IPS-15b (cell line): Measurements from ENCODE around the gene SLC39A11.
"Not testable (repeated sequence)": the region's sequence is repeated elsewhere in the genome, so short reads cannot be mapped to it uniquely, and the experiment has no call there.

Source experiments
- H3K27me3 ChIP-seq: one replicate; pipeline ENCODE4 v1.6.1; 2013; ENCODE audit warnings: low read length; ENCODE audit not compliant: control insufficient read depth, insufficient read depth
- H3K36me3 ChIP-seq: one replicate; pipeline ENCODE4 v1.6.1; 2013; ENCODE audit warnings: low read length; ENCODE audit not compliant: control insufficient read depth, insufficient read depth
- H3K4me1 ChIP-seq: one replicate; pipeline ENCODE4 v1.6.1; 2013; ENCODE audit warnings: mild to moderate bottlenecking, low read length; ENCODE audit not compliant: control insufficient read depth, insufficient read depth
- H3K4me3 ChIP-seq: one replicate; pipeline ENCODE4 v1.5.1; 2013; ENCODE audit warnings: low read depth, low read length
- H3K9ac ChIP-seq: one replicate; pipeline ENCODE4 v1.6.1; 2013; ENCODE audit warnings: low read depth, mild to moderate bottlenecking, low read length
- H3K9me3 ChIP-seq: one replicate; pipeline ENCODE4 v1.6.1; 2013; ENCODE audit warnings: mild to moderate bottlenecking, low read length; ENCODE audit not compliant: control insufficient read depth, insufficient read depth

Gene SLC39A11

DNA sequence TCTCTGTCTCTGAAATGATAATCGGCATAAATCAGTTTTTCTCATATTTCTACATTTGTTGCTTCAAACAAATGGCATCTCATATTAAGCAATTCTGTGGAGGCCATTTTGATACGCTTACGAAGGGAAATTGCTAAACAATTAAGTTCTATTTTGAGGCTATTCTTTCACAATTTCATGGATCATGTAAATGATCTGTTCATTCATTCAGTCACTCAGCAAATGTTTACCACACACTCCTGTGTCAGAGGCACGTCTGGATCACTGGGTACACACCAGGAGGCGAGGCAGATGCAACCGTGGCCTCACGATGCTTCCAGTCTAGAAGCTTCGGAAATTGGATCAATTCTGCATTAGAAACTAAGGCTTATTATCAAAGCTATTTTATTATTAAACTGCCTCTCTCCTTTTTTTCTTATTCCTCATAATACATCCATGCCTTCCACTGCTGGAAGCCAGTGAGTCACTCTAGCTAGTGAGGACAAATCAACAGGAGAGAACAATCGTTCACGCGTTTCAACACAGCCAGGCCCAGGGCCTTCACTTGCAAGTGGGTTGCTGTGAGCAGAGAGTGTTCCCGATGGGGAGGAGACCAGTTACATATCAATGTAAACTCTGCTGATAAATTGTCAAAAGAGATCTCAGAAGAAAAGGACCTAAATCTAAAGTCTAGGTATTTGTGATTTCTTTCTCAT is 11.3 kb upstream of the SLC39A11 start:
- Histone ChIP-seq H3K9ac (no peak overlapping the region), H3K27me3 (no peaks in the 10 kb centered on the region), H3K4me3 (no peak overlapping the region)

DNA sequence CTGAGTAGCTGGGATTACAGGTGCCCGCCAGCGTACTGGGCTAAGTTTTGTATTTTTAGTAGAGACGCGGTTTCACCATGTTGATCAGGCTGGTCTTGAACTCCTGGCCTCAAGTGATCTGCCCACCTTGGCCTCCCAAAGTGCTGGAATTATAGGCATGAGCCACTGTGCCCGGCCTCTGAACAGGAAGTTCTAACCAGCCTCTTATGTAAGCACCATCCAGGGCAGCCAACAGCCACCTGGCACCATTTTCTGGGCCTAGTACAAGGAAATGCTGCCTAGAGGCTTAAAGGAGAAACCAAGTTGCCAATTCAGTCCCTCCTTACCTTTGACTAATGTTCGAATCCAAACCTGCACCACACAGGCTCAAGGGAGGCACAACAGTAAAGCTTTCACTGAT is 8.5 kb upstream of the SLC39A11 start:
- H3K9ac ChIP-seq, result no peak overlapping the region
- no peaks in the 10 kb centered on the region for H3K36me3 ChIP-seq
- H3K4me3 ChIP-seq, result no peak overlapping the region
- no peaks in the 10 kb centered on the region for H3K27me3 ChIP-seq
- no peaks in the 10 kb centered on the region for H3K9me3 ChIP-seq
- H3K4me1 ChIP-seq, result no peaks in the 10 kb centered on the region

More for the DNA sequence above, 11.3 kb upstream of the SLC39A11 start:
- H3K9me3 ChIP-seq, result no peaks in the 10 kb centered on the region
- H3K4me1 ChIP-seq, result no peaks in the 10 kb centered on the region
- no peaks in the 10 kb centered on the region for H3K36me3 ChIP-seq

DNA sequence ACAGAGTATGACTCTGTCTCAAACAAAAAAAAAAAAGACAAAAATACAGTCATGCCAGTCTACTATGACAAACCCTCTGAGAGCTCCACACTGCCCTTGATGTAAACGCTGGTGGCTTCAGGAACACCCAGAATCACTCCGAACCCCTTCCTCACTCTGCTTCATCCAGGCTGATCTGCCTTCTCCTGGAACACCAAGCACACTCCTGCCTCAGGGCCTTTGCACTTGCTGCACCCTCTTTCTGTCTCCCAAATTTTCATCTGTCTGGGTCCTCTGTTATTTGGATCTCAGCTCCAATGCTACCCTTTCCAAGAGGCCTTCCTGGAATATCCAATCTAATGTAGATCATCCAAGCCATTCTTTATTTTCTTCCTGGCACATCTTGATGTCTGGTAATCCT is 7.9 kb upstream of the SLC39A11 start:
- Histone ChIP-seq H3K4me1 (no peaks in the 10 kb centered on the region), H3K36me3 (no peaks in the 10 kb centered on the region)

DNA sequence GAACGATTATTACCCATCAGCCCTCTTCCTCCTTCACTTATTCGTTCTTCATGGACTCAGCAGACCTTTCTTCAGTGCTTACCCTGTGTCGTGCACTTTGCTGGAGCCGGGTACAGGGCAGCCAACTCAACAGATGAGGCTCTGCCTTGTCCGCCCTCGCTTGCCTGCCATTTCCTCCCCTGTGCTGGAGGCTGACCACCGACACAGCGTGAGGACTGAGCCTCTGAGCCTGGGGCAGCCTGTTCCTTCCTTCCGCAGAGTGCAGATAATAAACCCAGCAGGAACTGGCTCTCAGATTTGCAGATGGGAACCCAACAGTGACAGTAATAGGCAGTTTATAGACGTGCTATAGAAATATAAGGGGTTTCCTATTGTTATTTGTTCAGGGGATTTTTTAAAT is 7.0 kb upstream of the SLC39A11 start:
- no peaks in the 10 kb centered on the region for H3K4me1 ChIP-seq
- H3K9me3 ChIP-seq, result no peaks in the 10 kb centered on the region
- no peaks in the 10 kb centered on the region for H3K27me3 ChIP-seq
- no peaks in the 10 kb centered on the region for H3K36me3 ChIP-seq
- H3K9ac ChIP-seq, result no peak overlapping the region
- no peak overlapping the region for H3K4me3 ChIP-seq

More for the DNA sequence above, 7.9 kb upstream of the SLC39A11 start:
- Histone ChIP-seq H3K4me3 (no peak overlapping the region), H3K9me3 (no peaks in the 10 kb centered on the region), H3K27me3 (no peaks in the 10 kb centered on the region), H3K9ac (no peak overlapping the region)

DNA sequence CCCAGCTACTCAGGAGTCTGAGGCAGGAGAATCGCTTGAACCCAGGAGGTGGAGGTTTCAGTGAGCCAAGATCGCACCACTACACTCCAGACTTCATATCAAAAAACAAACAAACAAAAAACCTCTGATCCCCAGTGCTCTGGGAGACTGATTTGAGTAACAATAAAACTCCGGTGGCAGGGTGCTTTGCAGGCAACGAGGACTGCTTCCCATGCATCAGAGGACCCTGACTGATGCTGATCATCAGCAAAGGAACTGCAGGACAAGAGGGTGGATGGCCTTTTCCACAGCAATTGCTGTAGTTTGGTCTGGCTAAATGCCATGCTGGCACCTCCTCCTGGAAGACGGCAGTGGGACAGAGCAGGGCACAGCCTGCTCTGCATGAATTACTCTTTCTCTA is 6.4 kb upstream of the SLC39A11 start:
- Histone ChIP-seq H3K27me3 (no peaks in the 10 kb centered on the region), H3K4me1 (no peaks in the 10 kb centered on the region), H3K4me3 (no peak overlapping the region), H3K9me3 (no peaks in the 10 kb centered on the region), H3K36me3 (no peaks in the 10 kb centered on the region), H3K9ac (no peak overlapping the region)

DNA sequence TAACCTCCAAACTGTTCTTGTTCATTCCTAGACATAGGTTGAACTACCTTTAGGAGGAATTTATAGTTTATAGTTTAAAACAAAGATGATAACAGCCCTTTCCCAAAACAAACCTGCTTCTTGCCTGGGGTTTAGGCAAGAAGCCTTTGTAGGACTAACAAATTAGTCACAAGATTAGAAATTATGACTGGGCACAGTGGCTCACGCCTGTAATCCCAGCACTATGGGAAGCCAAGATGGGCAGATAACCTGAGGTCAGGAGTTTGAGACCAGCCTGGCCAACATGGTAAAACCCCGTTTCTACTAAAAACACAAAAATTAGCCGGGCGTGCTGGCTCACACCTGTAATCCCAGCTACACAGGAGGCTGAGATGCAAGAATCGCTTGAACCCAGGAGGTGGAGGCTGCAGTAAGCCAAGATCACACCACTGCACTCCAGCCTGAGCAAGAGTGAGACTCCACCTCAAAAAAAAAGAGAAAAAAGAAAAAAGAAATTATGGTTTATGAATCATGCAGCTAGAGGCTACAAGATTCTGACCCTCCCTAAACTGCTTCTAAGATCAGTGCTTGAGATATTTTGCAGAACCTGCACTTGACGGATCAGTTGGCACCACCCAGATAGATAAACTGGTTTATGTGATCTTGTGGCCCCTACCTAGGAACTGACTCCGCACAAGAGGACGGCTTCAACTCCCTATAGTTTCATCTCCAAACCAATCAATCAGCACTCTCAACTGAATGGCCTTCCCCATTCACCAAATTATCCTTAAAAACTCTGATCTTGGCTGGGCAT is 5.7 kb upstream of the SLC39A11 start:
- not testable (repeated sequence) for H3K9me3 ChIP-seq, H3K4me3 ChIP-seq, H3K4me1 ChIP-seq, H3K36me3 ChIP-seq, H3K9ac ChIP-seq, H3K27me3 ChIP-seq

DNA sequence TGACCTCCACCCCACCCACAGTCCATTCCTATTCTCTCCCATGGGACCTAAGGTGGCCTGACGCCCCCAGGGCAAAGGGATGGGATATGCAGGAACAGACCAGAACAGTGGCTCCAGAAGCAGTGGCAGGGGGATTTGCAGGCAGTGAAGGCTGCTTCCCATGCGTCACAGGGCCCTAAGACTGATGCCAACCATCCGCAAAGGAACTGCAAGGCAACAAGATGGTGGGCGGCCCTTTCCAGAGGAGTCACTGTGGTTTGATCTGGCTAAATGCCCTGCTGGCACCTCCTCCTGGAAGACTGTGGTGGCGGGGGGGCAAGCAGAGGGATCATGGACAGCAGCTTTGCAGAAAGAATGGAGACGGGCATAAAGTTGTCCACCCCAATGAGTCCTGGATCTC is 4.4 kb upstream of the SLC39A11 start:
- Histone ChIP-seq H3K4me3 (no peak overlapping the region), H3K4me1 (peaks cover 3% of the 10 kb centered on the region), H3K36me3 (no peaks in the 10 kb centered on the region), H3K9me3 (no peaks in the 10 kb centered on the region), H3K27me3 (no peaks in the 10 kb centered on the region), H3K9ac (no peak overlapping the region)

DNA sequence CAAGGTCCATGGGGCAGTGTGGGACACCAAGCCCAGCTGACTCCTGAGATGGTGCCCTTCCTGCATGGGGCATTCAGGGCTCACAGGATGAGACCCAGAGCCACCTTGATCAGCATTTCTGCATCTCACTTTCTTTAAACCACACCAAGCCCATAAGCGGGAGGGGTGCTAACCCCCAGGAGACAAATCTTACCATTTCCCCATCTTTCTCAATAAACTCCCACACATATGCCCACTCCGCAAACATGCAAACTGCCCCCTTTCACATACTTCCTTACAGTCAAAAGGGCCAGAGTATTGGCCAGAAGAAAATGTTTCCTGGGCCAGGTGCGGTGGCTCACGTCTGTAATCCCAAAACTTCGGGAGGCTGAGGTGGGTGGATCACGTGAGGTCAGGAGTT is 3.7 kb upstream of the SLC39A11 start:
- H3K27me3 ChIP-seq, result no peaks in the 10 kb centered on the region
- no peaks in the 10 kb centered on the region for H3K36me3 ChIP-seq
- H3K9me3 ChIP-seq, result no peaks in the 10 kb centered on the region
- no peak overlapping the region for H3K9ac ChIP-seq
- peaks cover 6% of the 10 kb centered on the region for H3K4me1 ChIP-seq
- H3K4me3 ChIP-seq, result no peak overlapping the region

DNA sequence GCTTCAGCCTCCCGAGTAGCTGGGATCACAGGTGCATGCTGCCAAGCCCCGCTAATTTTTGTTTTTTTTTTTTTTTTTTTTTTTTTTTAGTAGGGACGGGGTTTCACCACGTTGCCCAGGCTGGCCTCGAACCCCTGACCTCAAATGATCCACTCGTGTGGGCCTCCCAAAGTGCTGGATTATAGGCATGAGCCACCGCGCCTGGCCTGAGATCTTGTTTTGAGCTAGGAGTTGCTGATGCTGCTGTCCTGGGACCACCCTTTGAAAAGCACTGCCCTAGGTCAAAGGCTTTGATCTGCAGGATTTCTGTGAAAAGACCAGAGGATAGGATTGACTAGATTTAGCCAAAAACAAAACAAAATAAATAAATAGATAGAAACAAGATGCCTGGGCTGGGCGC is 798 bp upstream of the SLC39A11 start:
- no peaks in the 10 kb centered on the region for H3K27me3 ChIP-seq
- no peaks in the 10 kb centered on the region for H3K9me3 ChIP-seq
- H3K4me3 ChIP-seq, result no peak overlapping the region
- H3K9ac ChIP-seq, result no peak overlapping the region
- H3K4me1 ChIP-seq, result peaks cover 9% of the 10 kb centered on the region
- H3K36me3 ChIP-seq, result no peaks in the 10 kb centered on the region

DNA sequence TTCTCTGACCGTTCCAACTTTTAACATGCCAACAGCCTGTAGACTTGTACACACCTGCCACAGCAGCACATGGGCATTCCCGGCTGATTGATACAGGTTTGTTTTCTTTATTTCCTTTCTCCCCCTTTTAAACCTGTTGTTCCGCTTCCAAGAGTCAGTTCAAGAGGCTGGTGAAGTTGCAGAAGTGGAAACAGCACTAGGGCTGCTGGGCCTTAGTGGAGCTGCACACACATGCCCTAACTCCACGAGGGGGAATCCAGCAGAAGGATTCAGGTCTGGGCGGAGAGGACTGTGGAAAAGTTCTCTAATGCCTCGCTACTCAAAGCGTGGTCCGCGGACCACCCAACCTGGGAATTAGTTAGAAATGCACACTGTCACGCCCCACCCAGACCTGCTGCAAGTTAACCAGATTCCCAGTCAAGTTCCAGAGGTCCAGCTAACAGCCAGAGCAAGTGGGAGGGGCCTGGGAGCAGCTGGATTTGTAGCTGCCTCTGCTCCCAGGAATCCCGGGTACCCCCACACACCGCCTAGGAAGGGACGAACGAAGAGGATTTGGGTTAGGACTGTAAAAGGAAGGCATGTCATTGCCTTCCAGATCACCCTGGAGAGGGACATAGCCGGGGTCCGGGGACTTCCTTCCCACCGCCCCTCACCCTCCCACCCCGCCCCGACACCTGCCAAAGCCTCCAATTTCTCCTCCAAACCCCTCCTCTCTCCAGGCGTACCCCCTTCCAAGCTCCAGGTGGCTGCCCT is 542 bp downstream of the SLC39A11 start:
- peak overlapping the region; percentile 37 for H3K9ac ChIP-seq
- H3K27me3 ChIP-seq, result no peaks in the 10 kb centered on the region
- no peaks in the 10 kb centered on the region for H3K36me3 ChIP-seq
- H3K9me3 ChIP-seq, result no peaks in the 10 kb centered on the region
- H3K4me3 ChIP-seq, result peak overlapping the region; percentile 82
- peaks cover 9% of the 10 kb centered on the region for H3K4me1 ChIP-seq

DNA sequence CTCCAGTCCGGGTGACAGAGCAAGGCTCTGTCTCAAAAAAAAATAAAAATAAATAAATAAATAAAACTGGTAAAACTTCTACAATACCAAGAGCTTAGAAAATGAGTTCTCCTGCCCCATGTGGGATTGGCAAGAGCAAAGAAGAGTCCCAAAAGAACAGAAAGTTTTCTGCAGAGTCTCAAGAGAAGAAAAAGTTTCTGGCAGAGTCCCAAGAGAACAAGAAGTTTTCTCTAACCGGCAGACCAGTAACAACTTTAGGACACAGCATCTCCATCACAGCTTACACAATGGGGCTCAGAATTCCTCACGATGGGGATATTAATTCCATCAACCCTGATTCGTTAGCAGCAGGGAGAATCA is 1.1 kb downstream of the SLC39A11 start:
- no peak overlapping the region for H3K9ac ChIP-seq
- no peaks in the 10 kb centered on the region for H3K36me3 ChIP-seq
- H3K4me1 ChIP-seq, result peaks cover 9% of the 10 kb centered on the region
- H3K27me3 ChIP-seq, result no peaks in the 10 kb centered on the region
- peak overlapping the region; percentile 82 for H3K4me3 ChIP-seq
- no peaks in the 10 kb centered on the region for H3K9me3 ChIP-seq
